HG02884 (cell line): ENCODE measurements around the gene SURF4.
A peak's percentile ranks its signal among the peaks of the same experiment; 100 is the strongest.

Source experiments
- ATAC-seq: cut with Tn5 transposase; IDR thresholded peaks from one replicate; pipeline ENCODE4 v1.9.1; 2021; ENCODE audit warnings: mild to moderate bottlenecking, moderate library complexity; ENCODE audit not compliant: unreplicated experiment

SURF4 gene

DNA sequence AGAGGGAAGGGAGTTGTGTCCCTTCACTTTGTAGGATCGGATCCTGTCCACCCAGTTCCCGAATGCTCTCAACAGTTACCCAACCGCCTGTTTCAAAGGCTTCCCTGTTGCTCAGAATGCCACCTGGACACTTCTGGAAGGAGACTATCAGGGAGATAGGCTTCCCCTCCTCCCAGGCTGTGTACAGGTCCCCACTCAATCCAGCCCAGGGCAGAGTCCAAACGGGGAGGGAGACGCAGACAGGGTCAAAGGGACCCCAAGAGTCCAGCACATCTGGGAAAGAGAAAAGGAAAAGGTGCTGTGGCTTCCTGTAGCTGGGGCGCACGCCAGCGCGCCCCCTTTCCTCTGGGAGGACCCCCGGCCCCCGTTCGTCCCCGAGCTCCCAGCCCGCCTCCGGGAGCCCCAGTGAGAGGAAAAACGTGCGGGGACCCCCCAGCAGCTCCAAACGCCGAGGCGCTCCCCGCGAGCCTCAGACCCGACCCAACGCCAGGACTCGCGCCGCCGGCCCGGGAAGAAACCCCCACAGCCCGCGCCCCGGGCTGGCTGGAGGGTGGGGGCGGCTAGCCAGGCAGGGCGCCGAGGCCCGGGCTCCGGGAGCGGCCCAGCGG lies 640 bp downstream of the SURF4 start:
- ATAC-seq, result peak; percentile 9

DNA sequence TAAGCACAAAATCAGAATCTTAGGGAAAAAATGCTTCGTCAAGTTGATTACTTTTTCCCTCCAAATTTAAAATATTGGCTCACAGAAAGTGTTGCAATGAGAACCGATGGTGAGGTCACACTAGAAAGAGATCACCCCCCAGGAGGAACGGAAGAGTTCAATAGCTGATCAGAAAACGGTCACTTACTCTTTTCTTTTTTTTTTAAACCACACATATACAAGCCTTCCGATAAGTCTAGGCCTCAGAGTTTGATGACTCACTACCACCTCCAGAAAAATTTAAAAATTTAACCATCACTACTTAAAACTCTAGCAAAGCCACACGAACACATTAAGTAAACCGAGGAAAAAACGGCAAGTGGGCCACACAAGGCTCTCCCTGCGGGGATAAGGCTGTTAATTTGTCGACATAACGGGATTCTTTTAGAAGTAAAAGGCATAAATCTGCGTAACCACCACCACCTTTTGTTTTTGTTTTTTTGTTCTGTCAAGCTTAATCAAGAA lies 1.2 kb downstream of the SURF4 start:
- ATAC-seq, result no peak

DNA sequence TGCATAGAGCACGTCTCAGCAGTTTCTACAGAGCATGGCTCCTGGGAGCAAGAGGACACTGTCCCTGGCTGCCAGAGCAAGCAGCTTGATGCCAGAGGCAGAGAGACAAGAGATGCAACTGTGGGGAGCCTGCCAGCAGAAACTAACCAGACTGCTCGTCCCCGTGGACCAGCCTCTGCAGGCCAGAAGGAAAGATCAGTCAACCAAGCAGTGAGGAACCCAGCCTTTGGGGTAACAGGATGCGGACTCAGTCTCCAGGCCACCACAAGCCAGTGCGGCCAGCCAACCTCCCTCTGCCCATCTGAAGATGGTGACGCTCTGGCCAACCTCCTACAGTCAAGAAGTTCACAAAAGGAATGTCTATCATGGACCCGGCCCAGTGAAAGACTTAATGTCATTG lies 3.7 kb downstream of the SURF4 start:
- no peak for ATAC-seq

DNA sequence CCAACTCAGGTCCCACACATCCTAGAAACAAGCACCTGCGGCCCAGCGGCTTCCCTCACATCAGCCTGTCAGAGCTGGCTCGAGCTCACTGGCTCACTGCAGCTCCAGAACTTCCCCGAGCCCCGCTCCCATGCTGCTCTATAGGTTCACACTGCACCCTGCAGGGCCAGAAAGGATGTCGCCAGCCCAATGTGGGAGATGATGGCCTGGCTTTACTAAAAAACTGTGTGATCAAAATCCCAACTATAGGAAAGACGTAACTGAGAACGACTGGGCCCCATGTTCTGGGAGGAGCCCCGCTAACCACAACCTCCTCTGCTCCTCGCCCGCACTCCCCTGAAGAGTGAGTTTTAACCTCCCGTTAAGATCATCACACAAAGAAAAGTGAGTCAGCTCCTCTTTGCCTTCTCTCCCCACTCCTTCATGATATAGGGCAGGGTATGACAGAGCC lies 4.6 kb downstream of the SURF4 start:
- ATAC-seq, result no peak

DNA sequence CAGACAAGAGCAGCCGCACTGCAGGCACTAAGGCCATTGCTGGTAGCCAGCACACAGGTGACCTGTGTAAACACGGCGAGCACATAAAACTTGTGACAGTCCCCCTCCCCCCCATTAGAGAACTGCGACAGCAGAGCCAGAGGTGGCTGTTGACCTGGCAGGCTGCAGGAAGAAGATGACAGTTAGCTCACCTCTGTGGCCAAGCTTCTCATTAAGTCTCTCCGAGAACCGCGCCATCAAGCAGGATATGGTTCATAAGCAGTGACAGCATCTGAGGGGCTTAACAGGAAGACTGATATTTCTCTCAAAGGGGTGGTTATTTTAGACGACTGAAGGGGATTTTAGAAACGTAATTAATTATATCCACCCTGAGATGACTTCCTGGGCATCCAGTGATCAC lies 5.2 kb downstream of the SURF4 start:
- no peak for ATAC-seq

DNA sequence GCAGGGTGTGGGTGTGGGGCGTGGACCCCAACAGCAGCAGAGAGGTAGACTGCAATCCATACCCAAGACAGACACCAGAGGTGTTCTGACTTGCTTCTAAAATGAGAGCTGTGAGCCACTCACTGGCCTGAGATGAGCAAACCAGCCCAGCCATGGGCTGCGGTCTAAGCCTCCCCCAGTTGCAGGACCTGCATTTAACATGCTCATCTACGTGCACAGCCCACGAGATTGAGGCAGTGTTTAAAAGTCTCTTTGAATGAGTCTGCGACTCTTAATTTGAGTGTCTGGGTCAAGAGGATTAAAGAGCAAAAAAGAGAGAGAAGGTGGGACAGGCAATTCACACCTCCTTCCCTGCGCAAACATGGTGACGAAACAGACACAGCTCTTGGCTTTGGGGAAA lies 5.9 kb downstream of the SURF4 start:
- ATAC-seq, result no peak

DNA sequence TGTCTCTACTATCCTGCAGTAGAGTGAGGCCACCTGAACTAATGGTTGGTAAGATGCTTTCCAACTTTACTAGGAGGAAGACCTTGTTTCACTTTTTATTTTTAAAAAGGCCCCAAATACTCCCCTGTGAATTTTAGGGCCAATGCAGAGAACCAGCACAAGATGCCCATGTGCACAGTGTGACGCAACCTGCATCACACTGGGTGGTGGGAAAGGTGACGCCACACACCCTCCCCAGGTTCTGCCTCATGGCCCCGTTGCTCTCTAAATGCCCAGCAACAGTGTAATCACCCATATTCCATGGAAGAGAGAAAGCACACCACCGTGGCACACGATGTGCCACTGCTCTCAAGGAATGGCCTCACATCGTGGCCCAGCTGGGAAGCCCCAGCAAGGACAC lies 6.4 kb downstream of the SURF4 start:
- ATAC-seq, result no peak

DNA sequence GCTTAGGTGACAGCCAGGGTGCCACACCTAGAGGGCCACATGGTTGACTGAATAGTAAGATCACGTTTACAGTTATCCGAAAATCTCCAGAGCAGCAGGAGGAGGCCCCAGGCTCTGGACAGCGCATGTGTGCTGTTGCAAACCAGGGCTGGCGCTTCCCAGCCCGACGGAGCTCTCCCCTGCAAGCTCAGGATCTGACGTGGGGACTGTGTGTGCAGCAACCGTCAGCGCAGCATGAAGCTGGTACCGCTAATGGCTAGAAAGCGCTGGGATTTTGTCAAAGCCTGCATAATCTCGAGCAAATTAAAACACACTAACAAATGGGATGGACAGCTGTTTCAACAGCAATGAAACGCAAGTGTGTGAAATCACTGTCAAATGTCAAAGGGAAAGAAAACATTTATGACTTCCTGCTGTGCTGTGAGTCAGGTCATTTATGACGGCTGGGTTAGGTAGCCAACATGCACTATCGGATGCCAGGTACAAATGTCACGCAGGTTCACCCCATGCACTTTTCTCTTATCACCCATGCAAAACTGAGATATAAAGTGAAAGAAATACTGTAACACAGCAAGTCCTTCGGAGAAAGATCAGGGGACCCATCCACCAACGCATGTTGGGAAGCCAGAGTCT lies 7.5 kb downstream of the SURF4 start:
- no peak for ATAC-seq

DNA sequence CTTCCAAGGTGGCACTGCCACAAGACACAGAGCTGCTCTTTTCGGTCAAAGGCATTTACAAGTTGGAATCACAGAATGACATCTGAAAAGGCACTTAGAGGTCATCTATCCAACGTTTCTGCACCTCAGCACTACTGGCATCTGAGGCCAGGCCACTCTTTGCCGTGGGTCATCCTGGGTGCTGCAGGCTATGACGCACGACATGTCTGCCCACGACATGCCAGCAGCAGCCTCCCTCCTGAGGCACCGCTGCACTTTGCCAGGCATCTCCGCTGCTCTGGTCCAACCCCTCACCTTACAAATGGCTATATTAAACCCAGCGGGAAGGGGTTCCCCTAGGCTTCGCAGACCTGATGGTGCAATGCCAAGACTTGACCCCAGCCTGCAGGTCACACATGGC lies 8.1 kb downstream of the SURF4 start:
- ATAC-seq, result no peak

DNA sequence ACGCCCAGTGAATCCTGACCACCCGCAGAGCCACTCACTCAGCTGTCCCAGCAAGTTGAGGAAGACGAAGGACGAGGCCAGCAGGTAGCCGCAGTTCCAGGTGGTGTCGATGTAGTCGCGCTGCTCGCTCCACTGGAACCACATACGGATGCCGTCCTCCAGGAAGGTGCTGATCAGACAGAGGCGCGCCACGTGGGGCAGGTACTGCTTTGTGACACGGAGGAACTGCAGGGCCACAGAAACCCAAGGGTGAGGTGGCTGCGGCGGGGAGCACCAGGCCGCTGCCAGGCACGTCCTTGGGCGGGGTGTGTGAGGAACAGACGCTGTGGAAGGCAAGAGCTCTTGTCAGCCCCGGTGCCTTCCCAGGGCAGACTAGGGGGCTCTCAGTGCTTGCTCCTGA lies 8.6 kb downstream of the SURF4 start:
- ATAC-seq, result no peak

DNA sequence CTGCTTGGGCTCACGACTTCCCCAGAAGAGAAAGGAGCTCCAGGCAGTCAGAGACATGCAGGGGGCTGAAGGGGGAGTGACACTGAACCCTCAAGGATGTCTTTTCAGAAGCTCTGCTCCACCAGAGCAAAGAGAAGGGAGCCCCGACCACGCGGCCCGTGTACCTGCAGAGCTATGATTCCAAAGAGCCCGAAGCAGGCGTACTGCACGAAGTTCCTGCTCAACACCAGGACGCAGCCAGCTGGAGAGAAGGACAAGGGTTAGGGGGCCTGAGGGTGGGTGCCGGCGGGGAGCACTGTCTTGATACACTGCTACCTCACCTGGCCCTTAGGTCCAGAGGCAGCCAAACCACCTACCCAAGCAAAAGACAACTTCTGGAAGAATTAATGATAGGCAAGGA lies 9.4 kb downstream of the SURF4 start:
- ATAC-seq, result no peak

DNA sequence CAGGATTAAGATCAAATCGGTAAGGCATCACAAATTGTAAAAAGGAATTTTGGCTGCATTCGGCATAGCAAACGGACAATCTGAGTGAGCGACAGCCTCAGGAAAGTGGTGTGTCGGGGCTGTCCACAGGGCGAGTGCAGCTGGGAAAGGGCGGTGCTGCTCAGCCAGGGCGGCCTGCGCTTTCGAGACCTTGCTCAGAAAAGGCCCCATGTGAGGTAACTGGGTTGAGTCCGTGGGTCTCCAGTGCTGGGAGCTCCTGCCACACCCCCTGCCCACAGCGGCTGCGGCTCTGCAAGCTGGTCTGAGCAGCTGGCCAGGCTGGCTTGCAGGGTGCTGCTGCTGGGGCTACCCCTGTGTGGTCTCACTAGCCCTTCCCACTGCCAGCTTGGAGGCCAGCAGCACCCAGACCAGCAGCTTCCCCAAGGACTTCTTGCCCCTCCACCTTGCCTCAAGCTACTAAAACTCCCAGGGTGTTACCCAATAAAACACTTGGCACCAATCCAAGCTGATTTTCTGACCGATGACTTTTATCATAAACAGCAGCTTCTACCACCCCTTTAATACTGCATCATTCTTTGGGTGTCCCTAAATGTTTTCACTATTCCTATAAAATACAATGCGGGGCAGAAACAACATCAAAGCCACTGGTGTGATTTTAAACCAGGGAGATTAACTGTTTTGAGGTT lies 13.4 kb downstream of the SURF4 start:
- no peak for ATAC-seq

DNA sequence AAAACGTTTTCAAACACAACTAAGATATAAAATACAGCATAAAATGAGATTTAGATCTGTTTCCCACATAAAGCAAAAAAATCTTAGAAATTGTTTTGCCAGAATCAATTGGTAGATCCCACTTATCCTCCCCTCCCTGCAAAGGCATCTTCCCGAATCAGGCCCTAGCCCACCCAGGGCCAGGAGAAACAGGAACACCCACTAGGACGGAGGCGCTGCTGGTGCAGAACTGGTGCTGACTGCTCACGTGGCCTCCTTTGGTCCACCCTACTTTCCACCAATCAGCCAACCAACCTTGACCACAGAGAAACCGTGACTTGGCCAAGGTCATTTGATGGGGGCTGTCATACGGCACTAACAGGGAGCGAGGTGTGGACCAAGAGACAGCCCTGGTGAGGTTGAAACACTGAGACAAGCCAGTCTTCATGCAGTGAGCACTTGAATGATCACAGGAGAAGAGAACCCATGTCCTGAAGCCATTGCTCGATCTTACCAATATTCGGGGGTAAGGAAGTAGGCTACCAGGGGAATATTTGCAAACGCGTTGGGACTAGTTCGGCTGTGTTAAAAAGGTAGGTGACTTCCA lies 14.3 kb downstream of the SURF4 start:
- ATAC-seq, result no peak

DNA sequence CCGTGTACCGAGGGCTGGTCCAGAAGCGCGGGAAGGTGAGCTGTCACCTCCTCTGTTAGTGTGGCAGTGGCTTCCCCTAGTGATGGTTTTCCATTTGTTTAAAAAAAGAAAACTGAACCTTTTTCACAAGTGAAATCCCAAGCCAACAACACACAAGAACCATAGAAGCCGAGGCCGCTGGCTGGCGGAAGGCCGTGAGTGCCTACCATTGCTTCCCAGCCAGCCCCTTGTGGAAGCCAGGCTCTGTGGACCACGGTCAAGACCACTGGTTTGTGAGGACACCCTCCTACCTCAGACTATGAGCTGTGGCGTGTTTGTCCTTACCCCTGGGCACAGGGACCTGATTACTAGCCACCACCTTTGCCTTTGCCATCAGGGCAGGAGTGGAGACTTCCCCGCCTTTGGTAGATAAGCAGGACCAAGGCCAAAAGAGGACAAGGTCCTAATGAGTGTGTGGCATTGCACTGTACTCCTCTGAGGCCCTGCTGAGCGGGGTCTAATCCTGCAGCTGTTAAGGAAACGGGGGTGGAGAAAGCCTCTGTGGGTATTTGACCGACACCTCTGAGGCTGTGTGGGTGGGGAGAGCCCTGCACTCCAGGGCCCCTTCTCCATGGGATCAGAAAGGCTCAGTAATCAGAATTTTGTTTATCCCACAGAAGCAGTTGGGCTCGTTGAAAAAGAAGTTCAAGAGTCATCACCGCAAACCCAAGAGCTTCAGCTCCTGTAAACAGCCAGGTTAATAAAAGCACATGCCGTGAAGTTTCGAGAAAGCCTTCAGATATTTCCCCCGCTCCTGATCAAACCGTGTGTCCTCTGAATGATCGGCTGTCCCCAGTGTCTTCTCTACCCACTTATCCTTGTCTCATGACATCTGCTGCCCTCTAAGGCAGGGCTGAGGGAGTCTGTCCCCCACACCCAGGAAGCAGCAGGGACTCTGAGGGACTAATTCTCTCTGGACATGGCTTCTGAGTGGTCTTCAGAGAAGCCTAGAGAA lies 15.2 kb downstream of the SURF4 start:
- ATAC-seq, result no peak

DNA sequence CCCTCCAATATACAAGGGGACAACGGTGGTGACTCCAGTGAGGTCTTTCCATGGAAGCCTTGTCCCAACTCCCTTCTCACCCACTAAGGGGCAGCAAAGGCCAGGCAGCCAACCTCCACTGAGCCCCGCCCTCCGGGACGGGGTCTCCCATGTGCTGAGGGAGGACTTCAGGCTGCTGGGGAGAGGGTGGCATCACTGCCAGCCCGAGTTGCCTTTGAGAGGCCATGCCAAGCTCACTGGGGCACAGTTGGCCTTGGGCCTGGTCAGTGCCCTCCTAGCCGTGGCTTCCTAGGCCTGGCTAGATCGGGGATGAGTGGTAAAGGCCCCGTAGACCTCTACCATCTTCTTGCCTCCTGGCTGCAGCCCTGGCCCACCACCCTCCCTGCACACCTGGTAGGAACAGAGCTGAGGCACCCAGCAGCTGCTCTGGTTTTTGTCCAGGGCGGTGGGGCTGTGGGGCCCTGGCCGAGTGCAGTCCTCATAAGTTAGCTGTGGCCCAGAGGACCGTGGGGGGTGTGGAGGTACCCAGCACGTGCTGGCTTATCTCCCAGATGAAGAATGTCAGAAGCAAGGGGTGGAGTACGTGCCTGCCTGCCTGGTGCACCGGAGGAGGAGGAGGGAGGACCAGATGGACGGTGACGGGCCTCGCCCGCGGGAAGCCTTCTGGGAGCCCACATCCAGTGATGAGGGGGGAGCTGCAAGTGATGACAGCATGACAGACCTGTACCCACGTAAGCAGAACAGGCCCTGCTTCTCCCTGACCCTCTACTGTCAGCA lies 16.3 kb downstream of the SURF4 start:
- no peak for ATAC-seq

DNA sequence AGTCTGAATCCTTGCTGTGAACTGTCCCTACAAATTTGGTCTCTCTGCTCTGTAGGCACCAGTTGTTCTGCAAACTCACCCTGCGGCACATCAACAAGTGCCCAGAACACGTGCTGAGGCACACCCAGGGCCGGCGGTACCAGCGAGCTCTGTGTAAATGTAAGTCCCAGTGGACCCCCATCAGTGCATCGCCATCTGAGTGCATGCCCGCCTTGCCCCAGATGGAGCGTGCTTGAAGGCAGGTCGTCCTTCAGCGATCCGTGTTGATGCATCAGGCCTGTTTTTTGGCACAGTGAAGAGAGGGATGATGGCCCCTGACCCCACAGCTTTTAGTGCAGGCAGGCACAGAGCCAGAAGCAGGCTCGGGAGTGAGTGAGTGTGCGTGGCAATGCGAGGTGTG lies 18.2 kb downstream of the SURF4 start:
- ATAC-seq, result no peak

DNA sequence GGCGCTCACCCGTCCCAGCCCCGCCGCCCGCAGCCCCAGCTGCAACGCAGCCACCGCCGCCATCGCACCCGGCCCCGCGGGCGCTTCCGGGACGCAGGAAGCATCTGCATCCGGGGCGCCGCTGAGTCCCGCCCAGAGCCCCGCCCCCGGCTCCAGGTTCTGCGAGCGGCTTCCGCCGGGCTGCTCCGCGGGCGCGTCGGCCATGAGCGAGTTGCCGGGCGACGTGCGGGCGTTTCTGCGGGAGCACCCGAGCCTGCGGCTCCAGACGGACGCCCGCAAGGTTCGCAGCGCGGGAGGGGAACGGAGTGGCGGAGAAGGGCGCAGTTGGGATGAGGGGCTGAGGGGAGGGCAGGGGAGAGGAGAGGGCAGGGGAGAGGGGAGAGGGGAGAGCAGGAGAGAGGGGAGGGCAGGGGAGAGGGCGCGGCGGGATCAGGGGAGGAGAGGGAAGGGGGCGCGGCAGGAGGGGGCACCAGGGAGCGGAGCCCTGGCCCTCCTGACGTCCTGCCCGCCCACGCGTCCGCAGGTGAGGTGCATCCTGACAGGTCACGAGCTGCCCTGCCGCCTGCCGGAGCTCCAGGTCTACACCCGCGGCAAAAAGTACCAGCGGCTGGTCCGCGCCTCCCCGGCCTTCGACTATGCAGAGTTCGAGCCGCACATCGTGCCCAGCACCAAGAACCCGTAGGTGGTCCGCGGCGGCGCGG lies 19.3 kb downstream of the SURF4 start, which contains the start of the genes SURF1 and SURF2:
TSS of gene SURF1 (minus strand) at position 97 of the 701 bp plus-strand sequence. CDS start at position 63, 34 bp downstream.
TSS of gene SURF2 (plus strand) at position 160 of the 701 bp plus-strand sequence. CDS start at position 203, 43 bp downstream.
- no peak for ATAC-seq

DNA sequence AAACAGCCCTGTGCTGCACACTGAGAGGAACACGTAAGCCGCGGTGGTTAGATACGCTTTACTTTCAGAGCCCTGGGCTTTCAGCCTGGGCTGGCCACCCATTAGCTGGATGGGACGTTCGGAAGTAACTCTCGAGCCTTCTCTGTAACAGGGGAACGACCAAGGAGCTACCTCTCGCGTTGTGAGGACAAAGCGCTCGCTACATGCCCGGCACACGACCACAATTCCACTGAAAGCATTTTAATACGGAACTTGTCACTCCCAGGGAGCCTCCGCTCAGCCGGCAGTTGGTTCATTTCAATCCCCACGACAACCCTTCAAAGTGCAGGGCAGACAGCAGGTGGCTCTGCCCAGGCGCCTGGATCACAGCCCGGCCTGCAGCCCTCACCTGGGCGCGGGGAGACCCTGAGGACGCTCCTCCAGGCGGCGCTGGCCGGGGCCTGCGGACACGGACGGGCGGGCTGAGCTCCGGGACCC lies 19.9 kb downstream of the SURF4 start:
- ATAC-seq, result no peak

DNA sequence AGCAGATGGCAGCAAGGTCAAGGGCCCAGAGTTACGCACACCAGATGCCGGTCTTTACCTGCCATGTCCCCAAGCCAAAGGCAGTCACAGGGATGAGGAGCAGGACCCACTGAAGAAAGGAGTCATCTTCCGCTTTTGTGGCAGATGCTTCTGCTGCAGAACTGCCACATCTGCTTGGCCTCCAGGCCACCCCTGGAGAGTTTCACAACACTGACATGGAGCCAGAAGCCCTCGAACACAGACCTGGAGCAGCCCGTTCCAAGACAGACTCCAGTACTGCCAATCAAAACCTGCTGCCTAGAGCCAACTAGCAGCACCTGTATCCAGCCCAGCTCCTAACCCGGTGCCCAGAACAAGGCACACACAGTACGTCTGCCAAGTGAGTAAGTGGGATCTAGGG lies 21.1 kb downstream of the SURF4 start:
- no peak for ATAC-seq
